ENCODE measurements around the gene FKBP11.

The FKBP11 gene

GRCh38 chr12:48890657-48891418, 34.5 kb downstream of the FKBP11 start (continued):
- TF ChIP-seq ZNF639 (tag by site-specific recombination; IDR thresholded peaks at IDR 0.05), result no peak
- no peak for TF ChIP-seq ZNF792 (tag by site-specific recombination; IDR thresholded peaks at IDR 0.05)
- TF ChIP-seq IKZF3 (tag by site-specific recombination; IDR thresholded peaks at IDR 0.05), result no peak
- TF ChIP-seq ZNF544 (tag by site-specific recombination; IDR thresholded peaks at IDR 0.05), result no peak
- no peak for TF ChIP-seq TSHZ1 (tag by site-specific recombination; IDR thresholded peaks at IDR 0.05; ENCODE audit: borderline replicate concordance)
- TF ChIP-seq ZNF138 (tag by site-specific recombination; IDR thresholded peaks at IDR 0.05; ENCODE audit: borderline replicate concordance), result no peak
- TF ChIP-seq, protein P1, sequence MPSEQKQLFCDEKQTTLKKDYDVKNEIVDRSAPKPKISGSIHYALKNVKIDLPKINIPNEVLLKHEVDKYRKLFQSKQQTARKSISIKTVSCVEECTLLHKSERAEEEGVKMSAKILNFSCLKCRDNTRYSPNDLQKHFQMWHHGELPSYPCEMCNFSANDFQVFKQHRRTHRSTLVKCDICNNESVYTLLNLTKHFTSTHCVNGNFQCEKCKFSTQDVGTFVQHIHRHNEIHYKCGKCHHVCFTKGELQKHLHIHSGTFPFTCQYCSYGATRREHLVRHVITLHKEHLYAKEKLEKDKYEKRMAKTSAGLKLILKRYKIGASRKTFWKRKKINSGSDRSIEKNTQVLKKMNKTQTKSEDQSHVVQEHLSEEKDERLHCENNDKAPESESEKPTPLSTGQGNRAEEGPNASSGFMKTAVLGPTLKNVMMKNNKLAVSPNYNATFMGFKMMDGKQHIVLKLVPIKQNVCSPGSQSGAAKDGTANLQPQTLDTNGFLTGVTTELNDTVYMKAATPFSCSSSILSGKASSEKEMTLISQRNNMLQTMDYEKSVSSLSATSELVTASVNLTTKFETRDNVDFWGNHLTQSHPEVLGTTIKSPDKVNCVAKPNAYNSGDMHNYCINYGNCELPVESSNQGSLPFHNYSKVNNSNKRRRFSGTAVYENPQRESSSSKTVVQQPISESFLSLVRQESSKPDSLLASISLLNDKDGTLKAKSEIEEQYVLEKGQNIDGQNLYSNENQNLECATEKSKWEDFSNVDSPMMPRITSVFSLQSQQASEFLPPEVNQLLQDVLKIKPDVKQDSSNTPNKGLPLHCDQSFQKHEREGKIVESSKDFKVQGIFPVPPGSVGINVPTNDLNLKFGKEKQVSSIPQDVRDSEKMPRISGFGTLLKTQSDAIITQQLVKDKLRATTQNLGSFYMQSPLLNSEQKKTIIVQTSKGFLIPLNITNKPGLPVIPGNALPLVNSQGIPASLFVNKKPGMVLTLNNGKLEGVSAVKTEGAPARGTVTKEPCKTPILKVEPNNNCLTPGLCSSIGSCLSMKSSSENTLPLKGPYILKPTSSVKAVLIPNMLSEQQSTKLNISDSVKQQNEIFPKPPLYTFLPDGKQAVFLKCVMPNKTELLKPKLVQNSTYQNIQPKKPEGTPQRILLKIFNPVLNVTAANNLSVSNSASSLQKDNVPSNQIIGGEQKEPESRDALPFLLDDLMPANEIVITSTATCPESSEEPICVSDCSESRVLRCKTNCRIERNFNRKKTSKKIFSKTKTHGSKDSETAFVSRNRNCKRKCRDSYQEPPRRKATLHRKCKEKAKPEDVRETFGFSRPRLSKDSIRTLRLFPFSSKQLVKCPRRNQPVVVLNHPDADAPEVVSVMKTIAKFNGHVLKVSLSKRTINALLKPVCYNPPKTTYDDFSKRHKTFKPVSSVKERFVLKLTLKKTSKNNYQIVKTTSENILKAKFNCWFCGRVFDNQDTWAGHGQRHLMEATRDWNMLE (tag by site-specific recombination; conservative IDR thresholded peaks at IDR 0.05; ENCODE audit: low read depth), result no peak
- TF ChIP-seq ZNF747 (tag by site-specific recombination; IDR thresholded peaks at IDR 0.05), result no peak
- TF ChIP-seq ZEB2 (tag by site-specific recombination; IDR thresholded peaks at IDR 0.05), result no peak
- TF ChIP-seq ZNF660 (tag by site-specific recombination; IDR thresholded peaks at IDR 0.05), result no peak; the same call in 1 of the 2 replicates
- no peak for TF ChIP-seq SCRT2 (tag by site-specific recombination; IDR thresholded peaks at IDR 0.05)
- no peak for TF ChIP-seq ZNF560 (tag by site-specific recombination; IDR thresholded peaks at IDR 0.05; ENCODE audit: borderline replicate concordance)
- no peak for TF ChIP-seq ZBTB49 (tag by site-specific recombination; IDR thresholded peaks at IDR 0.05; ENCODE audit: low read depth)
- no peak for TF ChIP-seq MEIS1 (CRISPR knock-in tag; IDR thresholded peaks at IDR 0.05; ENCODE audit: borderline replicate concordance)
- no peak for TF ChIP-seq REST (tag by site-specific recombination; IDR thresholded peaks at IDR 0.05)
- TF ChIP-seq ZNF561 (tag by site-specific recombination; IDR thresholded peaks at IDR 0.05; ENCODE audit: borderline replicate concordance), result no peak
- no peak for TF ChIP-seq ZNF580 (tag by site-specific recombination; IDR thresholded peaks at IDR 0.05)
- TF ChIP-seq, protein P2, sequence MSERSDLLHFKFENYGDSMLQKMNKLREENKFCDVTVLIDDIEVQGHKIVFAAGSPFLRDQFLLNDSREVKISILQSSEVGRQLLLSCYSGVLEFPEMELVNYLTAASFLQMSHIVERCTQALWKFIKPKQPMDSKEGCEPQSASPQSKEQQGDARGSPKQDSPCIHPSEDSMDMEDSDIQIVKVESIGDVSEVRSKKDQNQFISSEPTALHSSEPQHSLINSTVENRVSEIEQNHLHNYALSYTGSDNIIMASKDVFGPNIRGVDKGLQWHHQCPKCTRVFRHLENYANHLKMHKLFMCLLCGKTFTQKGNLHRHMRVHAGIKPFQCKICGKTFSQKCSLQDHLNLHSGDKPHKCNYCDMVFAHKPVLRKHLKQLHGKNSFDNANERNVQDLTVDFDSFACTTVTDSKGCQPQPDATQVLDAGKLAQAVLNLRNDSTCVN (tag by site-specific recombination; optimal IDR thresholded peaks at IDR 0.05), result no peak
- no peak; the same call in 1 of the 2 replicates for TF ChIP-seq KLF16 (tag by site-specific recombination; IDR thresholded peaks at IDR 0.05)
- no peak for TF ChIP-seq ZNF677 (tag by site-specific recombination; IDR thresholded peaks at IDR 0.05)
- TF ChIP-seq ZNF184 (tag by site-specific recombination; IDR thresholded peaks at IDR 0.05), result no peak

Measured in HEK293 (cell line).